PC-9 (cell line): ENCODE data around the gene MED22.
"Not testable (repeated sequence)": the region's sequence is repeated elsewhere in the genome, so short reads cannot be mapped to it uniquely, and the experiment has no call there.

Experiments used
- CTCF ChIP-seq: fragments of 200-600 bp; sonication (generic); conservative IDR thresholded peaks from 2 replicates; pipeline ENCODE4 v1.6.1; 2017; ENCODE audit warnings: mixed run types, antibody characterized with exemption, mild to moderate bottlenecking, moderate library complexity
- EZH2 ChIP-seq: fragments of 200-600 bp; sonication (generic); IDR thresholded peaks from 2 replicates; pipeline ENCODE4 v1.8.0; 2017; ENCODE audit warnings: antibody characterized with exemption, low read depth

GRCh38 chr9:133377280-133377679 is 29.3 kb upstream of the MED22 start:
- TF ChIP-seq CTCF, EZH2: not testable (repeated sequence)
